BJ (cell line): Measurements from ENCODE around the gene TTC27. TPM values are rescaled to one million over a fixed set of nuclear protein-coding genes. Genes with fewer than 3 reads are reported as not detected.

Experiments
- CTCF ChIA-PET: fragments of 350-600 bp; formaldehyde crosslinking; extraction: SDS; loops from one replicate; lab custom pipeline; 2021; ENCODE audit warnings: antibody characterized with exemption, inconsistent platforms; lab: Yijun Ruan, JAX
- POLR2A ChIA-PET: fragments of 300-600 bp; sonication (Branson Sonifier 250); formaldehyde crosslinking; extraction: SDS; loops from one replicate; lab custom pipeline; 2021; ENCODE audit warnings: antibody characterized with exemption; lab: Charles Lee
- DNase-seq: peaks from one replicate; pipeline ENCODE4 v3.0.0-alpha.2; 2011; ENCODE audit warnings: low read depth
- H3K27me3 ChIP-seq: 2 replicates; pipeline ENCODE4 v1.6.0; 2011; ENCODE audit warnings: low read length; ENCODE audit not compliant: control insufficient read depth, insufficient read depth
- H3K36me3 ChIP-seq: 2 replicates; pipeline ENCODE4 v1.5.1; 2011; ENCODE audit warnings: low read length; ENCODE audit not compliant: control insufficient read depth, insufficient read depth
- H3K4me3 ChIP-seq: 2 replicates; pipeline ENCODE4 v1.5.1; 2011; ENCODE audit warnings: low read depth, mild to moderate bottlenecking, control low read depth, low read length
- CTCF ChIP-seq: IDR thresholded peaks from 2 replicates; pipeline ENCODE4 v1.5.1; 2011; ENCODE audit warnings: low read depth, mild to moderate bottlenecking, control low read depth, inconsistent platforms, low read length, moderate library complexity; ENCODE audit not compliant: insufficient read depth
- polyA plus RNA-seq: library from polyadenylated mRNA; depleted of rRNA; stranded (reverse); fragments of >200 nt; gene quantifications from 2 replicates; pipeline ENCODE4 v1.2.3, GENCODE V29; 2011

Gene TTC27
- polyA plus RNA-seq, 1 experiment = 10.4 TPM

- H3K36me3 ChIP-seq = no peaks in the 10 kb centered on the region
- H3K4me3 ChIP-seq = no peak overlapping the region
- POLR2A ChIA-PET = no interaction called here
- CTCF ChIA-PET = interaction anchor here (1.1 to 1.2 kb wide), 2 partner anchors 12 to 39 kb away, joined by 3 read pairs; no protein-coding TSS in a partner anchor
- DNase-seq = no peak
- no peaks in the 10 kb centered on the region for H3K27me3 ChIP-seq
- no peak for TF ChIP-seq CTCF
Observed at GRCh38 chr2:32783933-32784332, 156.1 kb downstream of the TTC27 start.

- Histone ChIP-seq H3K27me3 (no peaks in the 10 kb centered on the region), H3K4me3 (no peak overlapping the region), H3K36me3 (no peaks in the 10 kb centered on the region)
- CTCF ChIA-PET = interaction anchor here (0.5 kb wide), 2 partner anchors 23 to 539 kb away, joined by 3 to 4 read pairs; no protein-coding TSS in a partner anchor
- no peak for TF ChIP-seq CTCF
- POLR2A ChIA-PET = no interaction called here
- DNase-seq = no peak
Observed at GRCh38 chr2:32787207-32787606, 159.4 kb downstream of the TTC27 start.

- CTCF ChIA-PET = interaction anchor here (0.6 kb wide), 1 partner anchor 15 kb away, joined by 4 read pairs; no protein-coding TSS in a partner anchor
- H3K4me3 ChIP-seq = no peak overlapping the region
- POLR2A ChIA-PET = no interaction called here
- DNase-seq = no peak
- TF ChIP-seq CTCF = no peak
- H3K27me3 ChIP-seq = no peaks in the 10 kb centered on the region
- no peaks in the 10 kb centered on the region for H3K36me3 ChIP-seq
Observed at GRCh38 chr2:32788114-32788513, 160.3 kb downstream of the TTC27 start.

- Histone ChIP-seq H3K36me3 (no peaks in the 10 kb centered on the region), H3K27me3 (no peaks in the 10 kb centered on the region), H3K4me3 (no peak overlapping the region)
- TF ChIP-seq CTCF = no peak
- ChIA-PET CTCF (interaction anchor here (1.7 kb wide), 1 partner anchor 17 kb away, joined by 3 read pairs; no protein-coding TSS in a partner anchor), POLR2A (no interaction called here)
- no peak for DNase-seq
Observed at GRCh38 chr2:32792416-32792815, 164.6 kb downstream of the TTC27 start.

GRCh38 chr2:32798829-32799228 is 171.0 kb downstream of the TTC27 start:
- DNase-seq = no peak
- 0 out of 2 replicates have a peak, but pooled peaks cover 2% of the 10 kb centered on the region for H3K36me3 ChIP-seq
- no peak for TF ChIP-seq CTCF
- CTCF ChIA-PET = no interaction called here
- H3K27me3 ChIP-seq = no peaks in the 10 kb centered on the region
- H3K4me3 ChIP-seq = no peak overlapping the region
- POLR2A ChIA-PET = no interaction called here
